GM23338 (cell line): Measurements from ENCODE around the gene FXYD2. TPM values are rescaled to one million over a fixed set of nuclear protein-coding genes. Genes with fewer than 3 reads are reported as not detected.
"Not testable (repeated sequence)": the region's sequence is repeated elsewhere in the genome, so short reads cannot be mapped to it uniquely, and the experiment has no call there.

Experiments
- ATAC-seq: fragments of 200-7000 bp; cut with Tn5 transposase; 3 replicates; pipeline ENCODE4 v1.9.1; 2020
- DNase-seq: peaks from one replicate; pipeline ENCODE4 v3.0.0-alpha.2; 2015; ENCODE audit warnings: low spot score
- H2AFZ ChIP-seq: fragments of 200-600 bp; sonication (generic); 2 replicates; pipeline ENCODE4 v1.8.0; 2016; ENCODE audit warnings: antibody characterized with exemption, mild to moderate bottlenecking, moderate library complexity
- H3F3A ChIP-seq: fragments of 200-600 bp; sonication (generic); replicated peaks from 2 replicates; pipeline ENCODE4 v1.8.0; 2017; ENCODE audit warnings: antibody characterized with exemption, mixed run types, low read depth
- H3K27ac ChIP-seq: fragments of 200-600 bp; sonication (generic); 2 replicates; pipeline ENCODE4 v1.6.1; 2016; ENCODE audit warnings: low read depth
- H3K27me3 ChIP-seq: fragments of 200-600 bp; sonication (generic); 2 replicates; pipeline ENCODE4 v1.8.0; 2016; ENCODE audit warnings: mild to moderate bottlenecking, mixed run types, moderate library complexity; ENCODE audit not compliant: insufficient read depth
- H3K36me3 ChIP-seq: fragments of 200-600 bp; sonication (generic); 2 replicates; pipeline ENCODE4 v1.8.0; 2016; ENCODE audit warnings: mild to moderate bottlenecking; ENCODE audit not compliant: insufficient read depth
- H3K4me1 ChIP-seq: fragments of 200-600 bp; sonication (generic); 2 replicates; pipeline ENCODE4 v1.8.0; 2016; ENCODE audit warnings: mild to moderate bottlenecking, moderate library complexity; ENCODE audit not compliant: insufficient read depth
- H3K4me2 ChIP-seq: fragments of 200-600 bp; sonication (generic); 2 replicates; pipeline ENCODE4 v1.7.1; 2017; ENCODE audit warnings: mixed run types
- H3K4me3 ChIP-seq: fragments of 200-600 bp; sonication (generic); 2 replicates; pipeline ENCODE4 v1.6.1; 2016; ENCODE audit warnings: mixed run types
- H3K79me2 ChIP-seq: fragments of 200-600 bp; sonication (generic); replicated peaks from 2 replicates; pipeline ENCODE4 v1.8.0; 2017; ENCODE audit warnings: mild to moderate bottlenecking; ENCODE audit not compliant: insufficient read depth
- H3K9me2 ChIP-seq: fragments of 200-600 bp; sonication (generic); 2 replicates; pipeline ENCODE4 v1.8.0; 2017; ENCODE audit not compliant: insufficient read depth
- H4K20me1 ChIP-seq: fragments of 200-600 bp; sonication (generic); replicated peaks from 2 replicates; pipeline ENCODE4 v1.8.0; 2017; ENCODE audit warnings: mild to moderate bottlenecking; ENCODE audit not compliant: insufficient read depth
- H3K27ac Mint-ChIP-seq: 2 replicates; pipeline ENCODE4 v1.8.0; 2020; ENCODE audit warnings: inconsistent platforms, mild to moderate bottlenecking, moderate library complexity, mixed read lengths
- H3K27me3 Mint-ChIP-seq: 3 replicates; pipeline ENCODE4 v1.8.0; 2022; ENCODE audit warnings: low read depth, mild to moderate bottlenecking, moderate library complexity, mixed read lengths, inconsistent platforms; ENCODE audit not compliant: insufficient read depth, poor library complexity
- H3K36me3 Mint-ChIP-seq: 3 replicates; pipeline ENCODE4 v1.8.0; 2021; ENCODE audit warnings: low read depth, mild to moderate bottlenecking, inconsistent platforms, moderate library complexity, mixed read lengths
- H3K4me1 Mint-ChIP-seq: 3 replicates; pipeline ENCODE4 v1.8.0; 2020; ENCODE audit warnings: mild to moderate bottlenecking, inconsistent platforms, mixed read lengths
- H3K4me3 Mint-ChIP-seq: 3 replicates; pipeline ENCODE4 v1.8.0; 2021; ENCODE audit warnings: moderate library complexity, mild to moderate bottlenecking, inconsistent platforms, mixed read lengths
- H3K9me3 Mint-ChIP-seq: 3 replicates; pipeline ENCODE4 v1.8.0; 2020; ENCODE audit warnings: moderate library complexity, mild to moderate bottlenecking, inconsistent platforms, mixed read lengths
- CREB1 ChIP-seq: fragments of 250-450 bp; sonication (Bioruptor Pico); IDR thresholded peaks from 2 replicates; pipeline ENCODE4 v1.5.0; 2020; ENCODE audit warnings: low read depth, mild to moderate bottlenecking, moderate library complexity
- EZH2phosphoT487 ChIP-seq: fragments of 200-600 bp; sonication (generic); IDR thresholded peaks from one replicate; pipeline ENCODE4 v1.8.1; 2018; ENCODE audit warnings: antibody characterized with exemption; ENCODE audit not compliant: unreplicated experiment
- JUNB ChIP-seq: IDR thresholded peaks from one replicate; pipeline ENCODE4 v1.6.1; 2016; ENCODE audit warnings: antibody characterized with exemption; ENCODE audit not compliant: unreplicated experiment
- NANOG ChIP-seq: IDR thresholded peaks from 2 replicates; pipeline ENCODE4 v1.6.1; 2016; ENCODE audit warnings: antibody characterized with exemption, borderline replicate concordance
- STAT1 ChIP-seq: IDR thresholded peaks from one replicate; pipeline ENCODE4 v1.6.1; 2016; ENCODE audit warnings: antibody characterized with exemption; ENCODE audit not compliant: unreplicated experiment
- ZNF331 ChIP-seq: fragments of 250-450 bp; sonication (Bioruptor Pico); IDR thresholded peaks from 2 replicates; pipeline ENCODE4 v1.5.0; 2020; ENCODE audit warnings: low read depth, mild to moderate bottlenecking, moderate library complexity
- polyA plus RNA-seq: library from polyadenylated mRNA; unstranded; fragments of >200 nt; fragmentation: Nextera tagmentation; extraction: Ambion mirVana; gene quantifications from 2 replicates; pipeline ENCODE4 v1.2.1, GENCODE V29; 2016
- total RNA-seq: library from RNA; depleted of rRNA; stranded (reverse); fragments of >200 nt; shearing (Covaris generic); gene quantifications from 2 replicates; pipeline ENCODE4 v1.2.3, GENCODE V29; 2014
- TF ChIP-seq, protein P1 (sequence below): fragments of 250-450 bp; sonication (Bioruptor Pico); IDR thresholded peaks from 2 replicates; pipeline ENCODE4 v1.5.0; 2020; ENCODE audit warnings: mild to moderate bottlenecking, moderate library complexity

The FXYD2 gene
- total and polyA plus RNA-seq, 2 experiments from 2014 or later, result 0.59 to 1.4 TPM

DNA sequence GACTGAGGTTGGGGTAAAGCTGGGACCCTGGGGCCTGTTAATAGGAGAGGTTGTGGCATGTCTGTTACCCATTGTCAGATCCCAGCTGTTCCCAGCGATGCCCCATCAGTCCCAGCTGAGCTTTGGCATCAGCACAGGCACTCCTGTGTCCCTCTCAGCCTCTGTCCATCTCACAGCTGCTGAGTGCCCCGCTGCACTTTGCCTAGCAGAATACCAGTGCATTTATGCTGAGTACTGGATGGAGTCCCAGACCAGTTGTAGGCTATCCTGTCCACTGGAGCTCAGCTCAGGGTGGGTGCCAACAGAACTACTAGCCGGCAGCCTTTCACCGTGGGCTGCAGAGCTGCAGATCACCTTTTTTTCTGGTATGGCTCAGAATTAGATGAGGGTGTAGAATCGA is 42.0 kb upstream of the FXYD2 start:
- Mint-ChIP-seq H3K4me3 (no peak overlapping the region), H3K36me3 (no peaks in the 10 kb centered on the region), H3K27me3 (no peaks in the 10 kb centered on the region), H3K27ac (no peak overlapping the region), H3K9me3 (no peaks in the 10 kb centered on the region), H3K4me1 (peaks cover 46% of the 10 kb centered on the region)
- H2AFZ ChIP-seq, result no peak overlapping the region
- no peaks in the 10 kb centered on the region for H3K27me3 ChIP-seq
- H3K36me3 ChIP-seq, result no peaks in the 10 kb centered on the region
- no peak overlapping the region for H3K4me3 ChIP-seq
- H3K9me2 ChIP-seq, result no peaks in the 10 kb centered on the region
- H3K27ac ChIP-seq, result no peak overlapping the region
- peaks cover 17% of the 10 kb centered on the region for H4K20me1 ChIP-seq
- TF ChIP-seq, protein P1, sequence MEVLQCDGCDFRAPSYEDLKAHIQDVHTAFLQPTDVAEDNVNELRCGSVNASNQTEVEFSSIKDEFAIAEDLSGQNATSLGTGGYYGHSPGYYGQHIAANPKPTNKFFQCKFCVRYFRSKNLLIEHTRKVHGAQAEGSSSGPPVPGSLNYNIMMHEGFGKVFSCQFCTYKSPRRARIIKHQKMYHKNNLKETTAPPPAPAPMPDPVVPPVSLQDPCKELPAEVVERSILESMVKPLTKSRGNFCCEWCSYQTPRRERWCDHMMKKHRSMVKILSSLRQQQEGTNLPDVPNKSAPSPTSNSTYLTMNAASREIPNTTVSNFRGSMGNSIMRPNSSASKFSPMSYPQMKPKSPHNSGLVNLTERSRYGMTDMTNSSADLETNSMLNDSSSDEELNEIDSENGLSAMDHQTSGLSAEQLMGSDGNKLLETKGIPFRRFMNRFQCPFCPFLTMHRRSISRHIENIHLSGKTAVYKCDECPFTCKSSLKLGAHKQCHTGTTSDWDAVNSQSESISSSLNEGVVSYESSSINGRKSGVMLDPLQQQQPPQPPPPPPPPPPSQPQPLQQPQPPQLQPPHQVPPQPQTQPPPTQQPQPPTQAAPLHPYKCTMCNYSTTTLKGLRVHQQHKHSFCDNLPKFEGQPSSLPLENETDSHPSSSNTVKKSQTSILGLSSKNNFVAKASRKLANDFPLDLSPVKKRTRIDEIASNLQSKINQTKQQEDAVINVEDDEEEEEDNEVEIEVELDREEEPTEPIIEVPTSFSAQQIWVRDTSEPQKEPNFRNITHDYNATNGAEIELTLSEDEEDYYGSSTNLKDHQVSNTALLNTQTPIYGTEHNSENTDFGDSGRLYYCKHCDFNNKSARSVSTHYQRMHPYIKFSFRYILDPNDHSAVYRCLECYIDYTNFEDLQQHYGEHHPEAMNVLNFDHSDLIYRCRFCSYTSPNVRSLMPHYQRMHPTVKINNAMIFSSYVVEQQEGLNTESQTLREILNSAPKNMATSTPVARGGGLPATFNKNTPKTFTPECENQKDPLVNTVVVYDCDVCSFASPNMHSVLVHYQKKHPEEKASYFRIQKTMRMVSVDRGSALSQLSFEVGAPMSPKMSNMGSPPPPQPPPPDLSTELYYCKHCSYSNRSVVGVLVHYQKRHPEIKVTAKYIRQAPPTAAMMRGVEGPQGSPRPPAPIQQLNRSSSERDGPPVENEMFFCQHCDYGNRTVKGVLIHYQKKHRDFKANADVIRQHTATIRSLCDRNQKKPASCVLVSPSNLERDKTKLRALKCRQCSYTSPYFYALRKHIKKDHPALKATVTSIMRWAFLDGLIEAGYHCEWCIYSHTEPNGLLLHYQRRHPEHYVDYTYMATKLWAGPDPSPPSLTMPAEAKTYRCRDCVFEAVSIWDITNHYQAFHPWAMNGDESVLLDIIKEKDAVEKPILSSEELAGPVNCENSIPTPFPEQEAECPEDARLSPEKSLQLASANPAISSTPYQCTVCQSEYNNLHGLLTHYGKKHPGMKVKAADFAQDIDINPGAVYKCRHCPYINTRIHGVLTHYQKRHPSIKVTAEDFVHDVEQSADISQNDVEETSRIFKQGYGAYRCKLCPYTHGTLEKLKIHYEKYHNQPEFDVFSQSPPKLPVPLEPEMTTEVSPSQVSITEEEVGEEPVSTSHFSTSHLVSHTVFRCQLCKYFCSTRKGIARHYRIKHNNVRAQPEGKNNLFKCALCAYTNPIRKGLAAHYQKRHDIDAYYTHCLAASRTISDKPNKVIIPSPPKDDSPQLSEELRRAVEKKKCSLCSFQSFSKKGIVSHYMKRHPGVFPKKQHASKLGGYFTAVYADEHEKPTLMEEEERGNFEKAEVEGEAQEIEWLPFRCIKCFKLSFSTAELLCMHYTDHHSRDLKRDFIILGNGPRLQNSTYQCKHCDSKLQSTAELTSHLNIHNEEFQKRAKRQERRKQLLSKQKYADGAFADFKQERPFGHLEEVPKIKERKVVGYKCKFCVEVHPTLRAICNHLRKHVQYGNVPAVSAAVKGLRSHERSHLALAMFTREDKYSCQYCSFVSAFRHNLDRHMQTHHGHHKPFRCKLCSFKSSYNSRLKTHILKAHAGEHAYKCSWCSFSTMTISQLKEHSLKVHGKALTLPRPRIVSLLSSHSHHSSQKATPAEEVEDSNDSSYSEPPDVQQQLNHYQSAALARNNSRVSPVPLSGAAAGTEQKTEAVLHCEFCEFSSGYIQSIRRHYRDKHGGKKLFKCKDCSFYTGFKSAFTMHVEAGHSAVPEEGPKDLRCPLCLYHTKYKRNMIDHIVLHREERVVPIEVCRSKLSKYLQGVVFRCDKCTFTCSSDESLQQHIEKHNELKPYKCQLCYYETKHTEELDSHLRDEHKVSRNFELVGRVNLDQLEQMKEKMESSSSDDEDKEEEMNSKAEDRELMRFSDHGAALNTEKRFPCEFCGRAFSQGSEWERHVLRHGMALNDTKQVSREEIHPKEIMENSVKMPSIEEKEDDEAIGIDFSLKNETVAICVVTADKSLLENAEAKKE (CRISPR knock-in tag), result no peak
- no peak for TF ChIP-seq ZNF331 (CRISPR knock-in tag)
- TF ChIP-seq NANOG, result no peak
- no peak for TF ChIP-seq CREB1 (CRISPR knock-in tag)
- TF ChIP-seq EZH2phosphoT487, result no peak
- no peak for TF ChIP-seq STAT1
- no peak for TF ChIP-seq JUNB
- DNase-seq, result no peak
- H3K79me2 ChIP-seq, result peaks cover 34% of the 10 kb centered on the region
- no peak overlapping the region for H3K4me2 ChIP-seq
- peaks cover 36% of the 10 kb centered on the region for H3K4me1 ChIP-seq
- ATAC-seq, result no peak
- no peaks in the 10 kb centered on the region for H3F3A ChIP-seq

DNA sequence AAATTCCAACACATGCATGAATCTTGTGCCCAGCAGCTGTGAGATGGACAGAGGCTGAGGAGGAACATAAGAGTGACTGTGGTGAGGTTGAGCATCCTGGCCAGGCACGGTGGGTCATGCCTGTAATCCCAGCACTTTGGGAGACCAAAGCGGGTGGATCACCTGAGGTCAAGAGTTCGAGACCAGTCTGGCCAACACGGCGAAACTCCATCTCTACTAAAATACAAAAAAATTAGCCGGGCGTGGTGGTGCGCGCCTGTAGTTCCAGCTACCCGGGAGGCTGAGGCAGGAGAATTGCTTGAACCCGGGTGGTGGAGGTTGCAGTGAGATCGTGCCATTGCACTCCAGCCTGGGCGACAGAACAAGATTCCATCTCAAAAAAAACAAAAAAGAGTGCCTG is 41.0 kb upstream of the FXYD2 start:
- not testable (repeated sequence) for DNase-seq, ATAC-seq, H3K27ac ChIP-seq, H3K27me3 Mint-ChIP-seq, H3K4me3 Mint-ChIP-seq, H3K9me3 Mint-ChIP-seq, H3K27me3 ChIP-seq, H3F3A ChIP-seq, H3K27ac Mint-ChIP-seq, H3K4me2 ChIP-seq, H2AFZ ChIP-seq, H3K9me2 ChIP-seq, H3K36me3 ChIP-seq, H3K36me3 Mint-ChIP-seq, H3K4me3 ChIP-seq
- H3K4me1 Mint-ChIP-seq, result peaks cover 49% of the 10 kb centered on the region
- Histone ChIP-seq H3K4me1 (peaks cover 38% of the 10 kb centered on the region), H4K20me1 (peaks cover 21% of the 10 kb centered on the region), H3K79me2 (peaks cover 31% of the 10 kb centered on the region)
